ENCODE data around the gene MTHFD2L.

Gene MTHFD2L

GRCh38 chr4:74157561-74158465 is at the start of gene MTHFD2L:
TSS of gene MTHFD2L (plus strand) at chr4:74158118. CDS start at chr4:74158139, 21 bp downstream.
- TF ChIP-seq GATA1 (IDR thresholded peaks at IDR 0.05; ENCODE audit: low read depth, low read length) = no peak
- TF ChIP-seq POLR2A (IDR thresholded peaks at IDR 0.05; ENCODE audit: low read length) = peak; percentile 93
- peak; percentile 89 to 92 for DNase-seq

GRCh38 chr4:74108457-74109115 is 49.3 kb upstream of the MTHFD2L start:
- TF ChIP-seq GATA1 (IDR thresholded peaks at IDR 0.05; ENCODE audit: low read depth, low read length) = no peak
- TF ChIP-seq POLR2A (IDR thresholded peaks at IDR 0.05; ENCODE audit: low read length) = no peak
- DNase-seq = no peak

GRCh38 chr4:74109116-74109869 is 48.6 kb upstream of the MTHFD2L start:
- TF ChIP-seq GATA1 (IDR thresholded peaks at IDR 0.05; ENCODE audit: low read depth, low read length) (no peak), POLR2A (IDR thresholded peaks at IDR 0.05; ENCODE audit: low read length) (no peak)
- peak in 1 of 2 experiments; percentile 62 for DNase-seq

- no peak for DNase-seq
- TF ChIP-seq POLR2A (IDR thresholded peaks at IDR 0.05; ENCODE audit: low read length) = no peak
- TF ChIP-seq GATA1 (IDR thresholded peaks at IDR 0.05; ENCODE audit: low read depth, low read length) = no peak
These were observed 47.9 kb upstream of the MTHFD2L start for GRCh38 chr4:74109870-74110605.

GRCh38 chr4:74110670-74111069 is 47.2 kb upstream of the MTHFD2L start:
- no peak for DNase-seq
- no peak for TF ChIP-seq GATA1 (IDR thresholded peaks at IDR 0.05; ENCODE audit: low read depth, low read length)
- no peak for TF ChIP-seq POLR2A (IDR thresholded peaks at IDR 0.05; ENCODE audit: low read length)

- TF ChIP-seq POLR2A (IDR thresholded peaks at IDR 0.05; ENCODE audit: low read length) (no peak), GATA1 (IDR thresholded peaks at IDR 0.05; ENCODE audit: low read depth, low read length) (no peak)
- no peak for DNase-seq
These were observed 46.5 kb upstream of the MTHFD2L start for GRCh38 chr4:74111306-74111975.

- TF ChIP-seq POLR2A (IDR thresholded peaks at IDR 0.05; ENCODE audit: low read length) (no peak), GATA1 (IDR thresholded peaks at IDR 0.05; ENCODE audit: low read depth, low read length) (no peak)
These were observed 45.9 kb upstream of the MTHFD2L start for GRCh38 chr4:74111990-74112389.

GRCh38 chr4:74112399-74113105 is 45.4 kb upstream of the MTHFD2L start:
- no peak for TF ChIP-seq POLR2A (IDR thresholded peaks at IDR 0.05; ENCODE audit: low read length)
- no peak for TF ChIP-seq GATA1 (IDR thresholded peaks at IDR 0.05; ENCODE audit: low read depth, low read length)
- DNase-seq = no peak

More at GRCh38 chr4:74111990-74112389, 45.9 kb upstream of the MTHFD2L start:
- DNase-seq = no peak

GRCh38 chr4:74114234-74114633 is 43.7 kb upstream of the MTHFD2L start:
- TF ChIP-seq GATA1 (IDR thresholded peaks at IDR 0.05; ENCODE audit: low read depth, low read length) = no peak
- no peak for TF ChIP-seq POLR2A (IDR thresholded peaks at IDR 0.05; ENCODE audit: low read length)
- DNase-seq = no peak

- TF ChIP-seq POLR2A (IDR thresholded peaks at IDR 0.05; ENCODE audit: low read length) (no peak), GATA1 (IDR thresholded peaks at IDR 0.05; ENCODE audit: low read depth, low read length) (no peak)
- no peak for DNase-seq
These were observed 40.8 kb upstream of the MTHFD2L start for GRCh38 chr4:74117024-74117534.

GRCh38 chr4:74118600-74119338 is 39.1 kb upstream of the MTHFD2L start:
- TF ChIP-seq POLR2A (IDR thresholded peaks at IDR 0.05; ENCODE audit: low read length) = no peak
- TF ChIP-seq GATA1 (IDR thresholded peaks at IDR 0.05; ENCODE audit: low read depth, low read length) = no peak
- DNase-seq = no peak
